ENCODE measurements around the gene ELL2. TPM values are rescaled to one million over a fixed set of nuclear protein-coding genes. Genes with fewer than 3 reads are reported as not detected.
A peak's percentile ranks its signal among the peaks of the same experiment; 100 is the strongest.

ELL2 gene
- total and polyA plus RNA-seq, 2 of the 13 experiments (the other 11 are each of a cell fraction or from before 2014, with no cell fraction given) = 78.9 to 97.1 TPM

- TF ChIP-seq RBM22 (optimal IDR thresholded peaks at IDR 0.05; ENCODE audit: low read length) (peak; percentile 77), ZNF263 (CRISPR knock-in tag; IDR thresholded peaks at IDR 0.05) (no peak), PLRG1 (conservative IDR thresholded peaks at IDR 0.05) (no peak), RFX3 (CRISPR knock-in tag; IDR thresholded peaks at IDR 0.05) (no peak), ZBTB44 (CRISPR knock-in tag; IDR thresholded peaks at IDR 0.05) (no peak), MBNL3 (CRISPR knock-in tag; conservative IDR thresholded peaks at IDR 0.05) (no peak), ZSCAN21 (CRISPR knock-in tag; IDR thresholded peaks at IDR 0.05; ENCODE audit: borderline replicate concordance) (no peak), FOSL2 (CRISPR knock-in tag; IDR thresholded peaks at IDR 0.05) (peak; percentile 79), AGO2 (optimal IDR thresholded peaks at IDR 0.05; ENCODE audit: low read depth, low read length) (peak; percentile 86), RXRA (CRISPR knock-in tag; IDR thresholded peaks at IDR 0.05) (no peak)
- TF ChIP-seq, protein P1, sequence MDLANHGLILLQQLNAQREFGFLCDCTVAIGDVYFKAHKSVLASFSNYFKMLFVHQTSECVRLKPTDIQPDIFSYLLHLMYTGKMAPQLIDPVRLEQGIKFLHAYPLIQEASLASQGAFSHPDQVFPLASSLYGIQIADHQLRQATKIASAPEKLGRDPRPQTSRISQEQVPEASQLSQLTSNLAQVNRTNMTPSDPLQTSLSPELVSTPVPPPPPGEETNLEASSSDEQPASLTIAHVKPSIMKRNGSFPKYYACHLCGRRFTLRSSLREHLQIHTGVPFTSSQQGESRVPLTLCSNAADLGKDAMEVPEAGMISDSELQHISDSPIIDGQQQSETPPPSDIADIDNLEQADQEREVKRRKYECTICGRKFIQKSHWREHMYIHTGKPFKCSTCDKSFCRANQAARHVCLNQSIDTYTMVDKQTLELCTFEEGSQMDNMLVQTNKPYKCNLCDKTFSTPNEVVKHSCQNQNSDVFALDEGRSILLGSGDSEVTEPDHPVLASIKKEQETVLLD (CRISPR knock-in tag; IDR thresholded peaks at IDR 0.05; ENCODE audit: low read depth) = no peak
- TF ChIP-seq, protein P2, sequence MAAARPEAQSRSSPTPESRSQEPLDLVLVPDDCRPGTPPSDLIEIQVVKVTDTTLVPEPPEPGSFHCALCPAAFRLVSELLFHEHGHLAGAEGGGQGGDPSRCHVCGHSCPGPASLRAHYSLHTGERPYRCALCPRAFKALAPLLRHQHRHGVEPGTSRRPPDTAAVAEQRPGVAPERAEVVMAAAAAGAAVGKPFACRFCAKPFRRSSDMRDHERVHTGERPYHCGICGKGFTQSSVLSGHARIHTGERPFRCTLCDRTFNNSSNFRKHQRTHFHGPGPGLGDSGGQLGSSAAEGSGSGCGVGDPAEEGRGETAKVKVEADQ (CRISPR knock-in tag; IDR thresholded peaks at IDR 0.05; ENCODE audit: borderline replicate concordance) = no peak
Observed at GRCh38 chr5:95901676-95902627, 59.7 kb downstream of the ELL2 start (continued).

Data from HepG2 (cell line).